Activated T-cell treated with anti-CD3 and anti-CD28 coated beads, Interleukin-2, amount 50 U/mL, for 72 hours (primary cell): ENCODE data around the gene CD72. TPM values are rescaled to one million over a fixed set of nuclear protein-coding genes. Genes with fewer than 3 reads are reported as not detected.

ENCODE experiments used
- ATAC-seq, 2 donors: fragments of 150-1000 bp; cut with Tn5 transposase; replicated peaks in 1 of 2; 2 replicates each; pipeline ENCODE4 v1.10.0; 2021; ENCODE audit warnings: moderate library complexity in 2 of 2, mild to moderate bottlenecking in 1 of 2
- DNase-seq, 2 donors: peaks; one replicate each; pipeline ENCODE4 v3.0.0; 2021 to 2022; ENCODE audit warnings: mixed read lengths in 1 of 2
- H3K27ac Mint-ChIP-seq: one replicate; pipeline ENCODE4 v1.8.0; 2022; ENCODE audit warnings: mild to moderate bottlenecking, moderate library complexity, mixed read lengths
- H3K27me3 Mint-ChIP-seq: one replicate; pipeline ENCODE4 v1.8.0; 2022; ENCODE audit warnings: low read depth, mixed read lengths
- H3K36me3 Mint-ChIP-seq, 2 donors: one replicate each; pipeline ENCODE4 v1.8.0; 2022; ENCODE audit warnings: mixed read lengths in 2 of 2, mild to moderate bottlenecking in 1 of 2; ENCODE audit not compliant: insufficient read depth in 2 of 2
- H3K4me1 Mint-ChIP-seq: one replicate; pipeline ENCODE4 v1.8.0; 2022; ENCODE audit warnings: low read depth, mixed read lengths
- H3K4me3 Mint-ChIP-seq, 2 donors: one replicate each; pipeline ENCODE4 v1.8.0; 2022; ENCODE audit warnings: mild to moderate bottlenecking in 2 of 2, mixed read lengths in 2 of 2, moderate library complexity in 2 of 2
- H3K9me3 Mint-ChIP-seq, 2 donors: one replicate each; pipeline ENCODE4 v1.8.0; 2022; ENCODE audit warnings: mixed read lengths in 2 of 2
- total RNA-seq, 2 donors: library from RNA; stranded (reverse); gene quantifications; one replicate each; pipeline ENCODE4 v1.2.3, GENCODE V29; 2022

CD72 gene
- total RNA-seq, 2 donors from 2014 or later = 28.7 to 31.9 TPM

GRCh38 chr9:35562895-35563780 lies 55.1 kb downstream of the CD72 start:
- ATAC-seq (no peak), DNase-seq (no peak)
- peaks cover 3 to 7% of the 10 kb centered on the region in 2 donors for H3K36me3 Mint-ChIP-seq
- H3K9me3 Mint-ChIP-seq = peaks cover 0 to 1% of the 10 kb centered on the region in 2 donors
- H3K27me3 Mint-ChIP-seq = no peaks in the 10 kb centered on the region
- H3K4me3 Mint-ChIP-seq = no peak overlapping the region
- H3K27ac Mint-ChIP-seq = no peak overlapping the region
- peaks cover 18% of the 10 kb centered on the region for H3K4me1 Mint-ChIP-seq

- H3K4me3 Mint-ChIP-seq = no peak overlapping the region
- DNase-seq (no peak), ATAC-seq (no peak)
- H3K27me3 Mint-ChIP-seq = no peaks in the 10 kb centered on the region
- peaks cover 12% of the 10 kb centered on the region for H3K4me1 Mint-ChIP-seq
- peaks cover 2 to 5% of the 10 kb centered on the region in 2 donors for H3K36me3 Mint-ChIP-seq
- no peak overlapping the region for H3K27ac Mint-ChIP-seq
- no peaks in the 10 kb centered on the region for H3K9me3 Mint-ChIP-seq
Observed at GRCh38 chr9:35561468-35562261, 56.5 kb downstream of the CD72 start.

DNA sequence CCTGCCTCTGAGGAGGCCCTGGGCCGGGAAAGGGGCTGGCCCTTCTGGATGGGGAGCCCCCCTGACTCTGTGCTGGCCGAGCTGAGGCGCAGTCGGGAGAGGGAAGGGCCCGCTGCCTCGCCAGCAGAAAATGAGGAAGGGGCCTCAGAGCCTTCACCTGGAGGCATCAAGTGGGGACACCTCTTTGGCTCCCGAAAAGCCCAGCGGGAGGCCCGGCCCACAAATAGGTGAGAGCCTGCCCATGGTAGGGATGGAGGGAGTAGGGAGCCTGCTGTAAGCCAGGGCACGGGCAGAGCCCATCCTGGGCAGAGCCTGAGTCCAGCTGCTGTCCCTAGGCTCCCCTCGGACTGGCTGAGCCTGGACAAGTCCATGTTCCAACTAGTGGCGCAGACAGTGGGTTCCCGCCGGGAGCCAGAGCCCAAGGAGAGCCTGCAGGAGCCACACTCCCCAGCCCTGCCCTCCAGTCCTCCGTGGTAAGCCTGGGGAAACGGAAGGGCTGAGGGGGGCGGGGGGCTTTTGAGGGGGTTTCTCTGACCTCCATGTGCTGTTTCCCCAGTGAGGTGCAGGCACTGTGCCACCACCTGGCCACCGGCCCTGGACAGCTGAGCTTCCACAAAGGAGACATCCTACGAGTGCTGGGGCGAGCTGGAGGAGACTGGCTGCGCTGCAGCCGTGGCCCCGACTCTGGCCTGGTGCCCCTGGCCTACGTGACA lies 57.4 kb downstream of the CD72 start:
- H3K27me3 Mint-ChIP-seq = no peaks in the 10 kb centered on the region

More for the DNA sequence above, 57.4 kb downstream of the CD72 start:
- Mint-ChIP-seq H3K4me1 (peaks cover 8% of the 10 kb centered on the region), H3K4me3 (no peak overlapping the region), H3K27ac (no peak overlapping the region), H3K36me3 (no peaks in the 10 kb centered on the region), H3K9me3 (no peaks in the 10 kb centered on the region)
- ATAC-seq = no peak
- no peak for DNase-seq

Other genes with a start within 250 kb of the CD72 start
- 1 to 10 TPM; 3.8 to 5.3 TPM for gene RUSC2, start 128.3 kb downstream of the CD72 start, total RNA-seq
- 10 to 100 TPM; 39.9 to 45.5 TPM for gene TESK1, start 13.2 kb downstream of the CD72 start, total RNA-seq
- 10 to 100 TPM; 61.4 to 65.6 TPM for gene SIT1, start 32.5 kb upstream of the CD72 start, total RNA-seq
- gene RMRP, start 39.6 kb upstream of the CD72 start, total RNA-seq = 1,000 to 10,000 TPM; 5,353 to 9,709 TPM
- gene CCDC107, start 39.9 kb upstream of the CD72 start, total RNA-seq = 10 to 100 TPM in 1 of 2 donors, 1 to 10 TPM in 1; 9.5 to 10.8 TPM
- 10 to 100 TPM; 12.0 to 15.1 TPM for gene ARHGEF39, start 46.8 kb upstream of the CD72 start, total RNA-seq
- gene CA9, start 55.5 kb upstream of the CD72 start, total RNA-seq = 1 to 10 TPM in 1 of 2 donors, under 1 TPM in 1; 0.65 to 1.6 TPM
- 1 to 10 TPM; 5.4 to 7.8 TPM for gene TPM2, start 71.5 kb upstream of the CD72 start, total RNA-seq
- gene TLN1, start 113.8 kb upstream of the CD72 start, total RNA-seq = 100 to 1,000 TPM; 200 to 235 TPM
- gene CREB3, start 114.3 kb upstream of the CD72 start, total RNA-seq = 10 to 100 TPM; 30.7 to 33.1 TPM
- gene GBA2, start 130.8 kb upstream of the CD72 start, total RNA-seq = 10 to 100 TPM; 37.7 to 38.4 TPM
- gene RGP1, start 130.9 kb upstream of the CD72 start, total RNA-seq = 10 to 100 TPM; 32.5 TPM
- not detected for gene MSMP, start 135.9 kb upstream of the CD72 start, total RNA-seq
- gene NPR2, start 173.2 kb upstream of the CD72 start, total RNA-seq = 10 to 100 TPM in 1 of 2 donors, 1 to 10 TPM in 1; 6.7 to 11.5 TPM
- gene SPAG8, start 193.8 kb upstream of the CD72 start, total RNA-seq = 1 to 10 TPM; 1.1 to 1.4 TPM
- gene HINT2, start 196.6 kb upstream of the CD72 start, total RNA-seq = 10 to 100 TPM; 69.2 to 80.9 TPM
- gene FAM221B, start 210.3 kb upstream of the CD72 start, total RNA-seq = not detected
- gene TMEM8B, start 210.8 kb upstream of the CD72 start, total RNA-seq = 1 to 10 TPM; 8.4 to 9.1 TPM